GM12891 (cell line): ENCODE results near the gene CRMP1.

Experiments used
- POLR2A ChIP-seq: IDR thresholded peaks from 2 replicates; pipeline ENCODE4 v1.6.1; 2011; ENCODE audit warnings: low read depth, low read length, control low read depth
- POLR2AphosphoS5 ChIP-seq: IDR thresholded peaks from 2 replicates; pipeline ENCODE4 v1.6.1; 2011; ENCODE audit warnings: low read depth, low read length, control low read depth
- POU2F2 ChIP-seq: IDR thresholded peaks from 2 replicates; pipeline ENCODE4 v1.6.1; 2011; ENCODE audit warnings: low read depth, mild to moderate bottlenecking, control low read depth, low read length, moderate library complexity
- SPI1 ChIP-seq: IDR thresholded peaks from 2 replicates; pipeline ENCODE4 v1.6.1; 2011; ENCODE audit warnings: low read depth, low read length, control low read depth
- TAF1 ChIP-seq: IDR thresholded peaks from 2 replicates; pipeline ENCODE4 v1.6.1; 2011; ENCODE audit warnings: low read depth, low read length, control low read depth

- TF ChIP-seq TAF1 (no peak), POLR2A (no peak), POLR2AphosphoS5 (no peak), POU2F2 (no peak), SPI1 (no peak)
These were observed 94.4 kb downstream of the CRMP1 start for GRCh38 chr4:5798462-5798861.
